HCT116 (cell line): ENCODE results near the gene IFNL1. TPM values are rescaled to one million over a fixed set of nuclear protein-coding genes. Genes with fewer than 3 reads are reported as not detected.

Source experiments
- ATAC-seq: fragments of 200-7000 bp; cut with Tn5 transposase; 2 replicates; pipeline ENCODE4 v1.9.1; 2020; ENCODE audit warnings: mild to moderate bottlenecking, moderate library complexity
- BruUV-seq: library from RNA; stranded (reverse); fragments of 400-500 nt; replicated peaks from 2 replicates; lab custom pipeline; 2021; lab: Mats Ljungman, UMichigan
- CTCF ChIA-PET: fragments of 300-600 bp; sonication (Branson Sonifier 250); formaldehyde crosslinking; loops from one replicate; lab custom pipeline; 2021; ENCODE audit warnings: antibody characterized with exemption; lab: Charles Lee
- POLR2A ChIA-PET: fragments of 300-600, 350-600 bp; sonication (Branson Sonifier 250); formaldehyde crosslinking; loops from one replicate; lab custom pipeline; 2021; ENCODE audit warnings: antibody characterized with exemption; lab: Charles Lee
- RAD21 ChIA-PET, 2 experiments: fragments of 300-600 bp; sonication (Branson Sonifier 250); formaldehyde crosslinking; loops; one replicate each; lab custom pipeline; 2023; ENCODE audit warnings: low total read pairs in 2 of 2; ENCODE audit not compliant: uncharacterized antibody in 2 of 2, unreplicated experiment in 2 of 2, low non-redundant PET in 1 of 2; lab: Charles Lee
- DNase-seq: peaks from one replicate; pipeline ENCODE4 v3.0.0-alpha.2; 2010; ENCODE audit warnings: low read depth, low spot score
- H2AFZ ChIP-seq: fragments of 200-600 bp; shearing (Covaris generic), sonication (generic); 2 replicates; pipeline ENCODE4 v1.6.1; 2017; ENCODE audit warnings: low read depth, mixed run types, mixed read lengths, antibody characterized with exemption, low read length; ENCODE audit not compliant: poor library complexity, severe bottlenecking
- H3K27ac ChIP-seq: 2 replicates; pipeline ENCODE4 v1.5.1; 2012; ENCODE audit warnings: low read depth, low read length
- H3K27me3 ChIP-seq: fragments of 200-600 bp; sonication (generic); 2 replicates; pipeline ENCODE4 v1.6.1; 2016; ENCODE audit warnings: mixed run types, low read length, mixed read lengths; ENCODE audit not compliant: insufficient read depth
- H3K36me3 ChIP-seq, 2 experiments: fragments of 200-500 bp in 1 of 2; fragments of 200-600 bp in 1 of 2; sonication (Bioruptor generic) in 1 of 2; sonication (generic) in 1 of 2; 2 replicates each; pipeline versions ENCODE4 v1.5.1 to v1.6.1; 2014 to 2016; ENCODE audit warnings: low read length in 2 of 2, inconsistent platforms in 1 of 2, mixed read lengths in 1 of 2, mixed run types in 1 of 2; ENCODE audit not compliant: insufficient read depth in 2 of 2, control insufficient read depth in 1 of 2
- H3K4me1 ChIP-seq, 2 experiments: fragments of 200-600 bp in 1 of 2; sonication (generic) in 1 of 2; 2 replicates each; pipeline versions ENCODE4 v1.5.1 to v1.6.1; 2012 to 2017; ENCODE audit warnings: low read length in 2 of 2, inconsistent platforms in 1 of 2, mild to moderate bottlenecking in 1 of 2, mixed read lengths in 1 of 2, mixed run types in 1 of 2, moderate library complexity in 1 of 2; ENCODE audit not compliant: insufficient read depth in 2 of 2, control insufficient read depth in 1 of 2
- H3K4me2 ChIP-seq: fragments of 200-600 bp; sonication (generic); 2 replicates; pipeline ENCODE4 v1.6.1; 2017; ENCODE audit warnings: mixed run types, low read length, mixed read lengths
- H3K4me3 ChIP-seq, 2 experiments: fragments of 200-600 bp in 1 of 2; sonication (generic) in 1 of 2; replicated peaks in 1 of 2; 2 replicates each; pipeline ENCODE4 v1.5.1; 2011 to 2016; ENCODE audit warnings: low read length in 2 of 2, control low read depth in 1 of 2, low read depth in 1 of 2, mild to moderate bottlenecking in 1 of 2, mixed read lengths in 1 of 2, mixed run types in 1 of 2
- H3K79me2 ChIP-seq: fragments of 200-600 bp; sonication (generic); 2 replicates; pipeline ENCODE4 v1.6.1; 2017; ENCODE audit warnings: mild to moderate bottlenecking, mixed run types, low read length, moderate library complexity, mixed read lengths; ENCODE audit not compliant: insufficient read depth
- H3K9ac ChIP-seq: fragments of 200-600 bp; sonication (generic); 2 replicates; pipeline ENCODE4 v1.6.1; 2016; ENCODE audit warnings: low read length, mixed read lengths
- H3K9me2 ChIP-seq: fragments of 200-600 bp; sonication (generic), shearing (Covaris generic); 2 replicates; pipeline ENCODE4 v1.6.1; 2017; ENCODE audit warnings: mixed run types, mild to moderate bottlenecking, moderate library complexity; ENCODE audit not compliant: insufficient read depth
- H3K9me3 ChIP-seq, 2 experiments: fragments of 200-500 bp in 1 of 2; fragments of 200-600 bp in 1 of 2; sonication (Bioruptor generic) in 1 of 2; sonication (generic) in 1 of 2; 2 replicates each; pipeline ENCODE4 v1.6.1; 2014 to 2017; ENCODE audit warnings: low read length in 2 of 2, mixed read lengths in 2 of 2, inconsistent platforms in 1 of 2, low read depth in 1 of 2, mild to moderate bottlenecking in 1 of 2, mixed run types in 1 of 2, moderate library complexity in 1 of 2; ENCODE audit not compliant: control insufficient read depth in 1 of 2, insufficient read depth in 1 of 2
- H4K20me1 ChIP-seq: fragments of 200-600 bp; sonication (generic), shearing (Covaris generic); 2 replicates; pipeline ENCODE4 v1.6.1; 2017; ENCODE audit warnings: mixed run types, mild to moderate bottlenecking, moderate library complexity; ENCODE audit not compliant: insufficient read depth
- CBX3 ChIP-seq: IDR thresholded peaks from 2 replicates; pipeline ENCODE4 v1.6.1; 2012; ENCODE audit warnings: low read depth
- CEBPB ChIP-seq: IDR thresholded peaks from 2 replicates; pipeline ENCODE4 v1.6.1; 2012; ENCODE audit warnings: low read depth
- ELF1 ChIP-seq: IDR thresholded peaks from 2 replicates; pipeline ENCODE4 v1.6.1; 2012; ENCODE audit warnings: low read depth, borderline replicate concordance
- EZH2phosphoT487 ChIP-seq: fragments of 200-600 bp; IDR thresholded peaks from 2 replicates; pipeline ENCODE4 v1.6.1; 2018; ENCODE audit warnings: antibody characterized with exemption, borderline replicate concordance
- MAX ChIP-seq: IDR thresholded peaks from 2 replicates; pipeline ENCODE4 v1.6.1; 2012
- POLR2A ChIP-seq: IDR thresholded peaks from 2 replicates; pipeline ENCODE4 v1.7.0; 2011; ENCODE audit warnings: borderline replicate concordance; ENCODE audit not compliant: insufficient read depth, insufficient read length; ENCODE audit errors: extremely low read depth
- SP1 ChIP-seq: IDR thresholded peaks from 2 replicates; pipeline ENCODE4 v1.6.1; 2012; ENCODE audit warnings: low read depth
- SRF ChIP-seq: IDR thresholded peaks from 2 replicates; pipeline ENCODE4 v1.6.1; 2012; ENCODE audit warnings: low read depth
- TCF7L2 ChIP-seq: IDR thresholded peaks from 2 replicates; pipeline ENCODE4 v1.7.0; 2011; ENCODE audit warnings: borderline replicate concordance, inconsistent platforms; ENCODE audit not compliant: insufficient read depth, insufficient read length; ENCODE audit errors: extremely low read depth
- ZNF274 ChIP-seq: fragments of 200-500 bp; sonication (Bioruptor generic); IDR thresholded peaks from 2 replicates; pipeline ENCODE4 v1.6.1; 2014; ENCODE audit warnings: mild to moderate bottlenecking, low read depth, low read length, inconsistent platforms
- intact Hi-C: fragments of 100-400 bp; cut with micrococcal nuclease; formaldehyde crosslinking; loops from 2 replicates; pipeline ENCODE4 v1.10.0; 2022
- total RNA-seq: library from RNA; stranded (reverse); gene quantifications from one replicate; pipeline ENCODE4 v1.2.1, GENCODE V29; 2021; ENCODE audit not compliant: unreplicated experiment
- TF ChIP-seq, protein P1 (sequence below): IDR thresholded peaks from 2 replicates; pipeline ENCODE4 v1.6.1; 2011; ENCODE audit warnings: mild to moderate bottlenecking, low read length, moderate library complexity; ENCODE audit not compliant: insufficient replicate concordance; ENCODE audit errors: extremely low read depth

IFNL1 gene
- total RNA-seq, 1 experiment from 2014 or later, result not detected

- H4K20me1 ChIP-seq, result no peaks in the 10 kb centered on the region
- H3K36me3 ChIP-seq, result no peaks in the 10 kb centered on the region
- intact Hi-C loops, result loop anchor here (5.0 kb wide), 1 partner anchor 364 kb away; no protein-coding TSS in a partner anchor
- no peak overlapping the region for H3K4me3 ChIP-seq
- TF ChIP-seq SP1, result no peak
- no peak for TF ChIP-seq EZH2phosphoT487
- TF ChIP-seq CBX3, result no peak
- no peaks in the 10 kb centered on the region for H3K27me3 ChIP-seq
- H3K4me2 ChIP-seq, result no peak overlapping the region
- H3K4me1 ChIP-seq, result peaks cover 0 to 19% of the 10 kb centered on the region in 2 experiments; a peak in 2 of 4 replicates
- no TSS peak for BruUV-seq
- no peaks in the 10 kb centered on the region for H3K9me3 ChIP-seq
- ATAC-seq, result peak; percentile 68
- no peaks in the 10 kb centered on the region for H3K79me2 ChIP-seq
- H2AFZ ChIP-seq, result no peak overlapping the region
- ChIA-PET RAD21 (interaction anchor here (0.6 to 0.8 kb wide), 2 partner anchors 87 to 114 kb away, joined by 3 read pairs; partner anchors contain the start of gene PLEKHG2 (in 1 of the 2)), CTCF (interaction anchor here (3.8 kb wide), 1 partner anchor 113 kb away, joined by 32 read pairs; no protein-coding TSS in a partner anchor), POLR2A (interaction anchor here (0.7 kb wide), 1 partner anchor 16 kb away, joined by 3 read pairs; the partner anchor contains the start of gene SAMD4B)
- H3K27ac ChIP-seq, result no peak overlapping the region
- no peaks in the 10 kb centered on the region for H3K9me2 ChIP-seq
- peak; percentile 51 for DNase-seq
- no peak overlapping the region for H3K9ac ChIP-seq
Measured at GRCh38 chr19:39325778-39326665, 29.8 kb downstream of the IFNL1 start.

DNA sequence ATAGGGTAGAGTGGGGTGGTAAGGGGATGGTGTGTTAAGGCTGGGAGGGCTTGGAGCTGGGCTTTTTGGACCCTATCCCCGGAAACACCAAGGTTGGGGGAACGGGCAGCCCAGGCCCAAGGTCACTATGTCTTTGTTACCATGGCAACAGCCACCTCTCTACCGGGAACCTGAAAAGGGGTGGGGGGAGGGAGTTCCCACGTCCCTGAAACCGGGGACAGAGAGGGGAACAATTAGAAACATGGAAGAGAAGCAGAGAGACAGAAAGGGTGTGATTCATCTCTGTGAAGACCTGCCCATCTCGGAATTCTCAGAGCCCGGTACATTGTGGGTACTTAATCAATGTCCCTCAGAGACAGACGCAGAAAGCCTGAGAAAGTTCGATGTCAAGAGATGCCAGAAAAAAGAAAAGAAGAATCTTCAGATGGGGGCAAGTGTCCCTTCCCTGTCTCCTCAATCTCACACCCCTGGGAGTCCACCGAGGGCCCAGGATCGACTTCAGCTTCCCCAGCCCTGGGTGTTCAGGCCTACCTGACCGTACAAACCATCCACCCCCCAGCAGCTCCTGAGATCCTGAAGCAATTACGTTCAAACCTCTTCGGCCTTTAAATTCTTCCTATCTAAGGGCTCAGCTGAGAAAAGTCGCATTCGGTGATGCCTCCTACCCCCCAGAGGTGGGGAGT lies 31.3 kb downstream of the IFNL1 start:
- peaks cover 0 to 16% of the 10 kb centered on the region in 2 experiments; a peak in 2 of 4 replicates for H3K4me1 ChIP-seq
- H3K36me3 ChIP-seq, result no peaks in the 10 kb centered on the region
- peak overlapping the region; percentile 75 for H2AFZ ChIP-seq
- RAD21 ChIA-PET, result interaction anchor here in 1 of 2 experiments (1.3 kb wide), 1 partner anchor 115 kb away, joined by 3 read pairs; no protein-coding TSS in a partner anchor
- POLR2A ChIA-PET, result no interaction called here
- no peak for TF ChIP-seq SRF
- TF ChIP-seq, protein P1, sequence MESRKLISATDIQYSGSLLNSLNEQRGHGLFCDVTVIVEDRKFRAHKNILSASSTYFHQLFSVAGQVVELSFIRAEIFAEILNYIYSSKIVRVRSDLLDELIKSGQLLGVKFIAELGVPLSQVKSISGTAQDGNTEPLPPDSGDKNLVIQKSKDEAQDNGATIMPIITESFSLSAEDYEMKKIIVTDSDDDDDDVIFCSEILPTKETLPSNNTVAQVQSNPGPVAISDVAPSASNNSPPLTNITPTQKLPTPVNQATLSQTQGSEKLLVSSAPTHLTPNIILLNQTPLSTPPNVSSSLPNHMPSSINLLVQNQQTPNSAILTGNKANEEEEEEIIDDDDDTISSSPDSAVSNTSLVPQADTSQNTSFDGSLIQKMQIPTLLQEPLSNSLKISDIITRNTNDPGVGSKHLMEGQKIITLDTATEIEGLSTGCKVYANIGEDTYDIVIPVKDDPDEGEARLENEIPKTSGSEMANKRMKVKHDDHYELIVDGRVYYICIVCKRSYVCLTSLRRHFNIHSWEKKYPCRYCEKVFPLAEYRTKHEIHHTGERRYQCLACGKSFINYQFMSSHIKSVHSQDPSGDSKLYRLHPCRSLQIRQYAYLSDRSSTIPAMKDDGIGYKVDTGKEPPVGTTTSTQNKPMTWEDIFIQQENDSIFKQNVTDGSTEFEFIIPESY, result no peak
- no peak for TF ChIP-seq CBX3
- no peak for TF ChIP-seq ZNF274
- no peak for TF ChIP-seq ELF1
- TF ChIP-seq CEBPB, result no peak
- TF ChIP-seq POLR2A, result no peak
- TF ChIP-seq TCF7L2, result no peak
- TF ChIP-seq MAX, result no peak
- TF ChIP-seq, all 23 proteins: peak for 0
- CTCF ChIA-PET, result interaction anchor here (0.6 to 3.8 kb wide), 9 partner anchors 9 to 366 kb away, joined by 3 to 32 read pairs (median 4); partner anchors contain the start of genes GMFG and SAMD4B
- ATAC-seq (peak; percentile 11; the same call in 1 of the 2 replicates), DNase-seq (no peak)
- no TSS peak for BruUV-seq
- Histone ChIP-seq H3K79me2 (no peaks in the 10 kb centered on the region), H3K27me3 (no peaks in the 10 kb centered on the region), H3K9me3 (no peaks in the 10 kb centered on the region), H3K9me2 (no peaks in the 10 kb centered on the region), H3K27ac (no peak overlapping the region), H3K4me3 (no peak overlapping the region), H3K9ac (no peak overlapping the region), H3K4me2 (no peak overlapping the region), H4K20me1 (no peaks in the 10 kb centered on the region)
- intact Hi-C loops, result loop anchor here (1.0 to 5.0 kb wide), 3 partner anchors 115 to 365 kb away; no protein-coding TSS in a partner anchor
